Osteoblast (primary cell): ENCODE measurements around the gene RPP40. TPM values are rescaled to one million over a fixed set of nuclear protein-coding genes. Genes with fewer than 3 reads are reported as not detected.

ENCODE experiments used
- DNase-seq: peaks from one replicate; pipeline ENCODE4 v3.0.0; 2011; ENCODE audit warnings: low spot score, mixed read lengths; ENCODE audit not compliant: insufficient read length; ENCODE audit errors: missing footprints
- H2AFZ ChIP-seq: 2 replicates; pipeline ENCODE4 v1.6.0; 2011; ENCODE audit warnings: mild to moderate bottlenecking, low read length
- H3K27ac ChIP-seq: 2 replicates; pipeline ENCODE4 v1.5.1; 2011; ENCODE audit warnings: mild to moderate bottlenecking, low read depth, low read length, moderate library complexity
- H3K27me3 ChIP-seq: 2 replicates; pipeline ENCODE4 v1.6.0; 2012; ENCODE audit warnings: mild to moderate bottlenecking, control low read depth, inconsistent platforms, low read length, moderate library complexity; ENCODE audit not compliant: insufficient read depth
- H3K36me3 ChIP-seq: 2 replicates; pipeline ENCODE4 v1.5.1; 2011; ENCODE audit warnings: mild to moderate bottlenecking, low read length, control low read depth, moderate library complexity; ENCODE audit not compliant: insufficient read depth
- H3K4me1 ChIP-seq: 2 replicates; pipeline ENCODE4 v1.5.1; 2011; ENCODE audit warnings: mild to moderate bottlenecking, low read length, control low read depth, moderate library complexity; ENCODE audit not compliant: insufficient read depth
- H3K4me2 ChIP-seq: 2 replicates; pipeline ENCODE4 v1.6.0; 2011; ENCODE audit warnings: mild to moderate bottlenecking, low read length; ENCODE audit not compliant: insufficient read depth
- H3K4me3 ChIP-seq: fragments of 200-600 bp; sonication (generic); 3 replicates; pipeline ENCODE4 v1.5.1; 2012; ENCODE audit warnings: mild to moderate bottlenecking, low read length, inconsistent platforms; ENCODE audit not compliant: insufficient read depth
- H3K79me2 ChIP-seq: 2 replicates; pipeline ENCODE4 v1.6.0; 2012; ENCODE audit warnings: mild to moderate bottlenecking, low read length, control low read depth, inconsistent platforms; ENCODE audit not compliant: insufficient read depth
- H3K9me3 ChIP-seq: 2 replicates; pipeline ENCODE4 v1.5.1; 2011; ENCODE audit warnings: low read depth, low read length, control low read depth
- H4K20me1 ChIP-seq: 2 replicates; pipeline ENCODE4 v1.6.0; 2012; ENCODE audit warnings: mild to moderate bottlenecking, low read length, control low read depth; ENCODE audit not compliant: insufficient read depth
- total RNA-seq: library from RNA; depleted of rRNA; stranded (reverse); fragments of >200 nt; gene quantifications from 2 replicates; pipeline ENCODE4 v1.2.3, GENCODE V29; 2012
- TF ChIP-seq, protein P1 (sequence below): IDR thresholded peaks from 2 replicates; pipeline ENCODE4 v1.5.1; 2011; ENCODE audit warnings: mild to moderate bottlenecking, low read depth, low read length, moderate library complexity; ENCODE audit errors: extremely low read depth

The RPP40 gene
- total RNA-seq, 1 donor: 8.3 TPM

- DNase-seq: no peak
- Histone ChIP-seq H2AFZ (no peak overlapping the region), H3K4me2 (no peak overlapping the region), H3K27ac (no peak overlapping the region), H4K20me1 (no peaks in the 10 kb centered on the region), H3K36me3 (no peaks in the 10 kb centered on the region), H3K9me3 (no peaks in the 10 kb centered on the region), H3K27me3 (peaks cover 8% of the 10 kb centered on the region), H3K79me2 (no peaks in the 10 kb centered on the region), H3K4me3 (no peak overlapping the region), H3K4me1 (peaks cover 8% of the 10 kb centered on the region)
- TF ChIP-seq, protein P1, sequence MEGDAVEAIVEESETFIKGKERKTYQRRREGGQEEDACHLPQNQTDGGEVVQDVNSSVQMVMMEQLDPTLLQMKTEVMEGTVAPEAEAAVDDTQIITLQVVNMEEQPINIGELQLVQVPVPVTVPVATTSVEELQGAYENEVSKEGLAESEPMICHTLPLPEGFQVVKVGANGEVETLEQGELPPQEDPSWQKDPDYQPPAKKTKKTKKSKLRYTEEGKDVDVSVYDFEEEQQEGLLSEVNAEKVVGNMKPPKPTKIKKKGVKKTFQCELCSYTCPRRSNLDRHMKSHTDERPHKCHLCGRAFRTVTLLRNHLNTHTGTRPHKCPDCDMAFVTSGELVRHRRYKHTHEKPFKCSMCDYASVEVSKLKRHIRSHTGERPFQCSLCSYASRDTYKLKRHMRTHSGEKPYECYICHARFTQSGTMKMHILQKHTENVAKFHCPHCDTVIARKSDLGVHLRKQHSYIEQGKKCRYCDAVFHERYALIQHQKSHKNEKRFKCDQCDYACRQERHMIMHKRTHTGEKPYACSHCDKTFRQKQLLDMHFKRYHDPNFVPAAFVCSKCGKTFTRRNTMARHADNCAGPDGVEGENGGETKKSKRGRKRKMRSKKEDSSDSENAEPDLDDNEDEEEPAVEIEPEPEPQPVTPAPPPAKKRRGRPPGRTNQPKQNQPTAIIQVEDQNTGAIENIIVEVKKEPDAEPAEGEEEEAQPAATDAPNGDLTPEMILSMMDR: no peak
Observed at GRCh38 chr6:4972438-4972837, 31.4 kb downstream of the RPP40 start.

DNA sequence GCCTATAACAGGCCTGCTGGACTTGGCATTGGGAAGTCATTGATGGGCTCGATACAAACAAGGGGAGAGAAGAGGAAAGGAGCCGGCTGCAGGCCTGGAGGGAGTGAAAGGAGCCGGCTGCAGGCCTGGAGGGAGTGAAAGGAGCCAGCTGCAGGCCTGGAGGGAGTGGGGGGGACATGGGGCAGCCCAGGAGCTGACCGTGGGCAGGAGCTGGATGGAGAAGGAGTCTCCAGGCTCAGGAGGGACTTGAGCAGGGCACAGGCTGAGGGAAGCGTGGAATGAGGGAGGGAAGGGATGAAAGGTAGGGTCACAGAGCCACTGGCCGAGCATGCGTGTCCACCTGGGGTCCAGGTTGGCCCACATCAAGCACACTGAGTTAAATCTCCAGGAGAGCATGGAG, 32.0 kb downstream of the RPP40 start:
- Histone ChIP-seq H3K4me1 (peaks cover 8% of the 10 kb centered on the region), H3K4me2 (no peak overlapping the region), H3K27ac (no peak overlapping the region), H3K9me3 (no peaks in the 10 kb centered on the region), H4K20me1 (no peaks in the 10 kb centered on the region), H3K79me2 (no peaks in the 10 kb centered on the region), H3K36me3 (no peaks in the 10 kb centered on the region), H2AFZ (no peak overlapping the region), H3K4me3 (no peak overlapping the region), H3K27me3 (peaks cover 8% of the 10 kb centered on the region)
- TF ChIP-seq, protein P1: no peak
- DNase-seq: peak; percentile 31

DNA sequence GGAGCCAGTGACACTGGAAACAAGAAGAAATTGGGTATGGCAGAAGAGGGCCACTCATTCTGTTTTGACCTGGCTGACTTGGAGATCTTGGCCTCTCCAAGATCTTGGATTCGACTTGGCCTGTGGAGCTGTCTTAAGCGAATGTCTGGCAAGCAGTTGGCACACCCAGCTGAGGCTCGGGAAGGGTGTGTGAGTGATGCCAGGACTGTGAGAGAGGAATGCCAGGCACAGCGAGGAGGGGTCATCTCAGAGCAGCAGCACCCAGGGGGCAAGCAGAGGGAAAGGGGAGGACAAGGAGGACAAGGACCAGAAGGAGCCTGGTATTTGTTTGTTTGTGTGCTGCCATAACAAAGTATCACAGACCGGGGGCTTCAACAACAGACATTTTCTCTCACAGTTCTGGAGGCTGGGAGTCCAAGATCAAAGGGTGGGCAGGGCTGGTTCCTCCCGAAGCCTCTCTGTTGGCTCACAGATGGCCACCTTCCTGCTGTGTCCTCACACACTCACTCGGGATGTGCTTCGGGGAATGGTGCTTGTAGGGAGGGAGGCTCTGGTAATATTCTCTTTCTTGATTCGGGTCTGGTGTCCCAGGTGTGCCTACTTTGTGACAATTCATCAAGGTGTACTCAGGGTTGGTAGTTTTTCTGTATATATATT, 33.0 kb downstream of the RPP40 start:
- Histone ChIP-seq H3K27me3 (peaks cover 8% of the 10 kb centered on the region), H3K27ac (no peak overlapping the region), H3K36me3 (no peaks in the 10 kb centered on the region), H3K4me1 (peaks cover 8% of the 10 kb centered on the region), H2AFZ (no peak overlapping the region), H3K4me2 (no peak overlapping the region), H4K20me1 (no peaks in the 10 kb centered on the region), H3K4me3 (no peak overlapping the region), H3K9me3 (no peaks in the 10 kb centered on the region), H3K79me2 (no peaks in the 10 kb centered on the region)
- TF ChIP-seq, protein P1: no peak
- DNase-seq: peak; percentile 45

- H3K79me2 ChIP-seq: no peaks in the 10 kb centered on the region
- no peak overlapping the region for H3K4me2 ChIP-seq
- peaks cover 8% of the 10 kb centered on the region for H3K4me1 ChIP-seq
- H3K36me3 ChIP-seq: no peaks in the 10 kb centered on the region
- peaks cover 8% of the 10 kb centered on the region for H3K27me3 ChIP-seq
- DNase-seq: no peak
- H3K27ac ChIP-seq: no peak overlapping the region
- H2AFZ ChIP-seq: no peak overlapping the region
- no peak overlapping the region for H3K4me3 ChIP-seq
- no peaks in the 10 kb centered on the region for H4K20me1 ChIP-seq
- no peaks in the 10 kb centered on the region for H3K9me3 ChIP-seq
- TF ChIP-seq, protein P1: no peak
Observed at GRCh38 chr6:4969609-4970285, 34.1 kb downstream of the RPP40 start.
